K562 (cell line): ENCODE measurements around the gene VPS45. TPM values are rescaled to one million over a fixed set of nuclear protein-coding genes. Genes with fewer than 3 reads are reported as not detected.
A peak's percentile ranks its signal among the peaks of the same experiment; 100 is the strongest.

Experiments used
- BCOR ChIP-seq: fragments of 450-650 bp; IDR thresholded peaks from 2 replicates; pipeline ENCODE4 v1.6.1; 2016
- BRCA1 ChIP-seq, 2 experiments: fragments of 450-650 bp in 1 of 2; sonication (generic) in 1 of 2; formaldehyde crosslinking in 1 of 2; IDR thresholded peaks; 2 replicates each; pipeline versions ENCODE4 v1.5.0 to v1.6.1; 2017 to 2020; ENCODE audit warnings: mild to moderate bottlenecking in 1 of 2, missing genetic modification reagents in 1 of 2
- CBX5 ChIP-seq: IDR thresholded peaks from 2 replicates; pipeline ENCODE4 v1.6.1; 2014; ENCODE audit warnings: low read depth, borderline replicate concordance
- CREB5 ChIP-seq: fragments of 250-450 bp; sonication (Bioruptor Pico); IDR thresholded peaks from 2 replicates; pipeline ENCODE4 v1.5.0; 2020; ENCODE audit warnings: mild to moderate bottlenecking
- FOXJ2 ChIP-seq: fragments of 200-800 bp; sonication (Bioruptor generic); IDR thresholded peaks from 2 replicates; pipeline ENCODE4 v1.6.1; 2016; ENCODE audit warnings: missing genetic modification characterization, missing compliant biosample characterization
- IRF2 ChIP-seq: sonication (generic); formaldehyde crosslinking; IDR thresholded peaks from 2 replicates; pipeline ENCODE4 v1.8.1; 2022; ENCODE audit warnings: mild to moderate bottlenecking, missing genetic modification reagents
- JUND ChIP-seq, 2 experiments: IDR thresholded peaks; 2 replicates in 1 of 2; 3 replicates in 1 of 2; pipeline ENCODE4 v1.6.1; 2011; ENCODE audit warnings: borderline replicate concordance in 2 of 2, low read depth in 2 of 2, low read length in 2 of 2, improper control_type of control experiment in 1 of 2, missing biosample characterization in 1 of 2, missing genetic modification characterization in 1 of 2, missing genetic modification reagents in 1 of 2
- KHSRP ChIP-seq: fragments of 450-650 bp; IDR thresholded peaks from 2 replicates; pipeline ENCODE4 v1.6.1; 2017
- NFIX ChIP-seq: fragments of 250-450 bp; sonication (Bioruptor Pico); IDR thresholded peaks from 2 replicates; pipeline ENCODE4 v1.4.0; 2020; ENCODE audit warnings: low read depth, mild to moderate bottlenecking, moderate library complexity
- RB1 ChIP-seq: fragments of 450-650 bp; IDR thresholded peaks from 2 replicates; pipeline ENCODE4 v1.6.1; 2017; ENCODE audit warnings: low read depth, mild to moderate bottlenecking
- REST ChIP-seq, 2 experiments: fragments of 450-650 bp; formaldehyde crosslinking in 1 of 2; IDR thresholded peaks; 2 replicates each; pipeline versions ENCODE4 v1.4.0 to v1.6.1; 2014 to 2020; ENCODE audit warnings: mild to moderate bottlenecking in 2 of 2, borderline replicate concordance in 1 of 2, low read depth in 1 of 2
- SRSF9 ChIP-seq: fragments of 200-400 bp; formaldehyde crosslinking; IDR thresholded peaks from 2 replicates; pipeline ENCODE4 v1.6.1; 2017; ENCODE audit warnings: low read depth, low read length, borderline replicate concordance
- STAG1 ChIP-seq: sonication (generic); formaldehyde crosslinking; IDR thresholded peaks from 2 replicates; pipeline ENCODE4 v1.5.0; 2020; ENCODE audit warnings: missing genetic modification reagents, borderline replicate concordance
- TCF7L2 ChIP-seq: fragments of 150-350 bp; IDR thresholded peaks from 2 replicates; pipeline ENCODE4 v1.6.1; 2016; ENCODE audit warnings: low read depth, mild to moderate bottlenecking, low read length, moderate library complexity
- THRAP3 ChIP-seq: fragments of 450-650 bp; IDR thresholded peaks from 2 replicates; pipeline ENCODE4 v1.6.1; 2016; ENCODE audit warnings: mild to moderate bottlenecking, inconsistent platforms, borderline replicate concordance
- ZNF124 ChIP-seq: sonication (generic); formaldehyde crosslinking; IDR thresholded peaks from 2 replicates; pipeline ENCODE4 v1.8.1; 2022; ENCODE audit warnings: missing genetic modification reagents
- ZNF165 ChIP-seq: fragments of 250-450 bp; sonication (Bioruptor Pico); IDR thresholded peaks from 2 replicates; pipeline ENCODE4 v1.4.0; 2020; ENCODE audit warnings: borderline replicate concordance
- ZNF174 ChIP-seq: fragments of 250-450 bp; sonication (Bioruptor Pico); IDR thresholded peaks from 2 replicates; pipeline ENCODE4 v1.4.0; 2020; ENCODE audit warnings: mild to moderate bottlenecking
- ZNF551 ChIP-seq: fragments of 250-450 bp; sonication (Bioruptor Pico); IDR thresholded peaks from 2 replicates; pipeline ENCODE4 v1.5.0; 2021; ENCODE audit warnings: mild to moderate bottlenecking, moderate library complexity
- ZNF717 ChIP-seq: fragments of 250-450 bp; sonication (Bioruptor Pico); IDR thresholded peaks from 2 replicates; pipeline ENCODE4 v1.5.0; 2021
- ZNF780A ChIP-seq: fragments of 250-450 bp; sonication (Bioruptor Pico); IDR thresholded peaks from 2 replicates; pipeline ENCODE4 v1.5.0; 2021; ENCODE audit warnings: mild to moderate bottlenecking
- polyA plus RNA-seq, 8 experiments: library from polyadenylated mRNA; depleted of rRNA in 4 of 8; stranded (reverse) in 5 of 8; unstranded in 3 of 8; fragments of >200 nt; fragmentation: Nextera tagmentation in 2 of 8; fragmentation: Illumina TruSeq in 1 of 8; extraction: Ambion mirVana in 2 of 8; extraction: Trizol in 1 of 8; gene quantifications; 2 replicates each; pipeline versions ENCODE4 v1.2.1 to v1.2.3, GENCODE V29; 2011 to 2014; ENCODE audit warnings: inconsistent platforms in 1 of 8, missing spikeins in 1 of 8
- total RNA-seq, 7 experiments: library from RNA; depleted of rRNA in 6 of 7; stranded (reverse); fragments of >200 nt in 6 of 7; fragmentation: Illumina TruSeq in 2 of 7; extraction: Trizol in 2 of 7; gene quantifications; 2 replicates each; pipeline versions ENCODE4 v1.2.1 to v1.2.3, GENCODE V29; 2011 to 2021; ENCODE audit warnings: low replicate concordance in 1 of 7

VPS45 gene
- total and polyA plus RNA-seq, 9 of the 15 experiments (the other 6 are each of a cell fraction or from before 2014, with no cell fraction given): 17.9 to 48.2 (median 34.4) TPM

- TF ChIP-seq SRSF9: no peak
- no peak for TF ChIP-seq THRAP3
- TF ChIP-seq ZNF165: no peak
- TF ChIP-seq ZNF717 (CRISPR knock-in tag): no peak
- TF ChIP-seq IRF2: no peak
- peak; percentile 88 for TF ChIP-seq STAG1
- TF ChIP-seq KHSRP: no peak
- no peak for TF ChIP-seq ZNF174 (CRISPR knock-in tag)
- TF ChIP-seq BRCA1 (IDR thresholded peaks at IDR 0.05): no peak
- no peak for TF ChIP-seq BRCA1 (CRISPR knock-in tag; IDR thresholded peaks at IDR 0.05)
- no peak for TF ChIP-seq ZNF780A (CRISPR knock-in tag)
- no peak for TF ChIP-seq ZNF124
- TF ChIP-seq NFIX: peak; percentile 67
- TF ChIP-seq JUND (IDR thresholded peaks at IDR 0.05; ENCODE audit: borderline replicate concordance, low read depth, low read length): peak; percentile 16; the same call in 1 of the 2 replicates
- TF ChIP-seq JUND (tag; IDR thresholded peaks at IDR 0.05; ENCODE audit: borderline replicate concordance, low read depth, low read length): no peak; the same call in 2 of the 3 replicates
- TF ChIP-seq BCOR: no peak
- 0 out of 2 replicates have a peak, but pooled peaks have one; percentile 21 for TF ChIP-seq RB1
- TF ChIP-seq ZNF551 (CRISPR knock-in tag): no peak
- TF ChIP-seq REST (IDR thresholded peaks at IDR 0.05; ENCODE audit: borderline replicate concordance): peak; percentile 85
- no peak for TF ChIP-seq REST (CRISPR knock-in tag; IDR thresholded peaks at IDR 0.05; ENCODE audit: low read depth)
- TF ChIP-seq CREB5 (CRISPR knock-in tag): no peak
- TF ChIP-seq FOXJ2 (tag): no peak
- no peak for TF ChIP-seq CBX5
- no peak for TF ChIP-seq TCF7L2
Measured at GRCh38 chr1:150168960-150169601, 101.5 kb downstream of the VPS45 start (continued).
